HG02623 (cell line): Measurements from ENCODE around the gene SHISA9.

ENCODE experiments used
- ATAC-seq: cut with Tn5 transposase; IDR thresholded peaks from one replicate; pipeline ENCODE4 v1.9.1; 2021; ENCODE audit warnings: moderate library complexity; ENCODE audit not compliant: unreplicated experiment

SHISA9 gene

DNA sequence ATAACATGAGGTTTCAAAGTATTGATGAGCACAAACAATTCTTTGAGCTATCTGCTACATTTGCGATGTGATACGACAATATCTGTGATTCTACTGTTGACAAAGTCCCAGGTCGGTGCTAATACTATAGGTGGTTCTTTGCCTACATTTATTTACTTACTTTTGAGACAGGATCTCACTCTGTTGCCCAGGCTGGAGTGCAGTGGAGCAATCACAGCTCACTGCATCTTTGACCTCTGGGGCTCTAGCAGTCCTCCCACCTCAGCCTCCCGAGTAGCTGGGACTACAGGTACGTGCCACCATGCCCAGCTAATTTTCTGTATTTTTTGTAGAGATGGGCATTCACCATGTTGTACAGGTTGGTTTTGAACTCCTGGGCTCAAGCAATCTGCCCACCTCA is 343.4 kb downstream of the SHISA9 start:
- ATAC-seq: no peak

DNA sequence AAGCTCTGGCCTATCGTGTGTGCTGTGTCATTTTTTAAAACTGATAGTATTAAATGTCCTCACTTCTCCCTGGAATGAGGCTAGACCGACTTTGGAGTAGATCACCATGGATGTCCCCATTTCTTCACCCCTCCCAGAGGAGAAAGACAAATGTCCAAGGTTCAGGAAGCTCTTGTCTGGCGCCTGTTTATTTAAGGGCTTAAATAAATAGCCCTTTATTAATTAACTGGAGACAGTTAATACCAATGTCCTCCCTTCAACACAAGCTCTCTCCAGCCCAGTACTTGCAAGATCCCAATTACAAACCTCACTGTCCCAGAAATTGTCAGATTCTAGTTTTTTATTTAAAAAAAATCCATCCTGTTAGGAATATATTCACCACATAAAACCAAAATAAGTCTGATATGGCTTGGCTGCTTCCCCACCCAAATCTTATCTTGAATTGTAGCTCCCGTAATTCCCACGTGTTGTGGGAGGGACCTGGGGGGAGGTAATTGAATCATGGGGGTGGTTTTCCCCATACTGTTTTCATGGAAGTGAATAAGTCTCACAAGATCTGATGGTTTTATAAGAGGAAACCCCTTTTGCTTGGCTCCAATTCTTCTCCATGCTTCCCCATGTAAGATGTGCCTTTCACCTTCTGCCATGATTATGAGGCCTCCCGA is 344.4 kb downstream of the SHISA9 start:
- ATAC-seq: no peak

DNA sequence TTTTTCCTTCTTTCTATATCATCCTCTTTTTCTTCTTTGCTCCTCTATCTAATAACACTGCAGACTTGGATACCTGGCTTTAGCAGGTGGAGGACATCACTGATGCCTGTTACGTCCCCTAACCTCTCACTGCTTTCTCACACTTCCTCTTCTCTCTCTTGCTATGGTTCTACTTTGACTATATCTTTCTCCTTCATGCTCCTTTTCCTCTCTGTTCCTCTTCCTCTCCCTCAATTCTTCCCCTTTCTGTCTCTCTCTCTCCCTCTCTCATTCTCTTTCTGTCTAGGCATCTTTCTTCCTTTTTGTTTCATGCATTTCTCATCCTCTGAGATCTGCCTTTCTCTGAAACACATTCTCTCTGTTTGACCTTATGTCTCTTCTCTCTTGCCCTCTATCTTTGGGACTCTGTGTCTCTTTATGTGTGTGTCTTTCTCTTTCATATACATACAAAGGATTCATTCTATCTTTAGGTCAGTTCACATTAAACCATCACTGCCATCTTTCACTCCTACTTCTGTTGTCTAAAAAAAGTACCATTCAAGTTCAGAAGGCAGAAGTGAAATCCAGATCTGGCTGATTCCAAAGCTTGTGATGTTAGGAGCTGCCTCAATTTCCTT is 353.7 kb downstream of the SHISA9 start:
- ATAC-seq: no peak

DNA sequence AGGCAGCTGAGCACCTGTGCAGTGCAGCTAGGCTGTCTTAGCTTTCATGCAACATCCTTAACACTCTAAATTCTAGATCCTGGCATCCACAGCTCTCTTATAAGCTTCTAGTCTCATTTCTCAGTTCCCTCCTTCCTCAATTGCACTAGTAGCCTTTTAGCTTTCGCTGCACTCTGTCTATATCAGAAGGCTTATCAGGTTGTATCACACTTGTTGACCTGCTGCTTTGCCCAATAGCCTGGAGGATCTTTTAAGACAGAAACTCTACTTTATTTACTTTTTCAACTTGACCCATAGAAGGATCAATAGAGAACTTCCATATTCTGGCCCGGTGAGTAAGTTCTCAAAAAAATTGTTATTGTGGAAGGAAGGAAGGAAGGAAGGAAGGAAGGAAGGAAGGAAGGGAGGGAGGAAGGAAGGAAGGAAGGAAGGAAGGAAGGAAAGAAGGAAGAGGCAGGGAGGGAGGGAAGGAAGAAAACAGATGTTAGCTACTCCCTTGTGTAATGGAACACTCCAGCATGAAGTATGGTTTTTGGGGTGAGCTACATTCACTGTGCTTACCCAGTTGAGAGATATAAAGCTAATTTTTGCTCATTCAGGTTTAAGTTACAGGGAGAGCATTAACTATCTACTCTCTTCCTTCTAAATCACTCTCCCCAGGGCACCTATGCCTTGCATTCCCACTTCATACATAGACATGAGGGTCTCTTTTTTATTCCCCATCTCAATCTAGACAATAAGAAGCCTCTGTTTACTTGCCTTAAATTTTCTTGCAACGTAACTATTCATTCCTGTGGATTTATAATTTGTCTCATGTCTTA is 361.1 kb downstream of the SHISA9 start:
- no peak for ATAC-seq

DNA sequence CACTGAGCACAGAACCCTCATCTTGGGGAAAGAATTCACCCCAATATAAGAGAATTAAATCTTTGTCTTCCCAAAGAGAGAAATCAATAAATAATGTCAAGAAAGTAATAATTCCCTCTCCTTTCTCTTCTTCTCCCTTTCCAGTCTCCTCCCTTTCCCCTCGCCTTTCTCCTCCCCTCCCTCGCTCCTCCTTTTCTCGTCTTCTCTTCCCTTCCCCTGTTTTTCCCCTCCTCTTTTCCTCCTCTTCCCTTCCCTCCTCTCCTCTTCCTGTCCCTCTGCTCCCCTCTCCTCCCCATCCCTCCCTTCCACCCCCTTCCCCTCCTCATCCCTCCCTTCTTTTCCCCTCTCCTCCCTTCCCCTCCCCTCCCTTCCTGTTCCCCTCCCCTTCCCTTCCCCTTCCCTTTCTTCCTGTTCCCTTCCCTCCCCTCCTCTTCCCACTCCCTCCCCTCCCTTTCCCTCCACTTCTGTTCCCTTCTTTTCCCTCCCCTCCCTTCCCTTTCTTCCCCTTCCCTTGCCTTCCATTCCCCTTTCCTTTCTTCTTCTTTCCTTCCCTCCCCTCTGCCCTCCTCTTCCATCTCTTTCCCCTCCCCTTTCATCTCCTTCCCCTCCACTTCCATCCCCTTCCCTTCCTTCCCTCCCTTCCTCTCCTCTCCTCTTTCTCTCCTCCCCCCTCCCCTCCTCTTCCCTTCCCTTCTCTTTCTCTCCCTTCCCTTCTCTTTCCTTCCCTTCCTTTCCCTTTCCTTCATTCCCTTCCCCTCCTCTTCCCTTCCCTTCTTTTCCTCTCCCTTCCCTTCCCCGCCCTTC is 363.6 kb downstream of the SHISA9 start:
- no peak for ATAC-seq

DNA sequence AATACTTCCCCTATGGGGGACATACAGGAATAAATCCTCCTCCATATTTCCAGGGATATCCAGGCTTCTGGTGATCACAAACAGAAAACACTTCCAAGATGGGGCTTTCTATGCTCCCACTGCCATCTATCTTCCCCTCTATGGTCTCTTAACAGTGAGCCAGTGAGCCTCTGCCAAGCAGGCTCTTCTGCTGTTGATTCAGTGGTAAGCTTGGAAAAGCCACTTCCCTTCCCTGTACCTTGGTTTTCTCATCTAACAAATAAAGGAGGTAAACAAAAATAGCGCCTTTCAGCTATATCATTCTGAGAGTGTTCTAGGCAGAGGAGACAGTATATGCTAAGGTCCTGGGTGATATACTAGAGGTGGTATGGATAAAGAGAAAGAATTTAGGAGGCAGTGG is 368.0 kb downstream of the SHISA9 start:
- ATAC-seq: no peak

DNA sequence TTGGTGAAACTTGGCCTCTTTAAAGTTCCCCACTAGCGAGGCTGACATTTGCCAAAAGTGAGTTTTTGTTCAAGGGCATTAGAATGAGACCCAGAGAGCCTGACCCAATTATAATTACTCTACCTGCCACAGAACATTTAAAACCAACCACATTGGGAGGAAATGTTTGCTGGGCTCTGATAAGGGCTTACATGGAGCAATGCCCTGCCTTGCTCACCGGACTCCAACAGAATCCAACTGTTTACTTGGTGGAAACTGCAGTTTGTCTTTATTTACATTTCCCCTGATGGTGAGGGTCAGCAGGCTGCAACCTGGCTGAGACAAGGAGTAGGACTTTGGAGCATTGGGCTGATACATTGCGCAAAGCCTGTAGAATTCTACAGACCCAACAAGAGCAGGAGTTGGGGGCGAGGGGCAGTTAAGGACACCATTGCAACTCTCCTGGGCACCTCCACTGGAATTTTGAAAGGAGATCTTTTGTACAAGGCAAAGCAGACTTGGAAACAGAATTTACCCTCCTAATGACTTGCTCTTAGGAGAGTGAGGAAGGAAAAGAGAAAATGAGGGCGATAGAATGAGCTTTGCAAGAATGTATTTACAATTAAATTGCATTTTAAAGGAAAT is 368.6 kb downstream of the SHISA9 start:
- ATAC-seq: no peak

DNA sequence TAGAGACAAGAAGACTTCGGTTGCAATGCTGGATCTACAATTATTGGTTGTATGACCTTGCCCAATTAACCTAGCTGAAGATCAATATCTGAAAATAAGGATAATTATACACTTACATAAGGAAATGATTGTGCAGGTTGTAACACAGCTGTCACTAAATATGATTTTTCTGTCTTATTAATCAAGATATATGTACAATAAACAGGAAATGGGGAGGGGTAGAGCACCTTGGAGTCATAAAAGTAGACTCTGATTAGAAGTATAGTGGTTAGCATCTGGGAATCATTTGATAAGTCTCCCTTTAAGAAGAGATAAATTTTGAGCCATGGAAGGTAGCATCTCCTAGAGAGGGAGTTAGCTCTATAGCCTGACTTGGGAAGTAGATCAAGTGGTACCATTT is 369.2 kb downstream of the SHISA9 start:
- ATAC-seq: no peak

DNA sequence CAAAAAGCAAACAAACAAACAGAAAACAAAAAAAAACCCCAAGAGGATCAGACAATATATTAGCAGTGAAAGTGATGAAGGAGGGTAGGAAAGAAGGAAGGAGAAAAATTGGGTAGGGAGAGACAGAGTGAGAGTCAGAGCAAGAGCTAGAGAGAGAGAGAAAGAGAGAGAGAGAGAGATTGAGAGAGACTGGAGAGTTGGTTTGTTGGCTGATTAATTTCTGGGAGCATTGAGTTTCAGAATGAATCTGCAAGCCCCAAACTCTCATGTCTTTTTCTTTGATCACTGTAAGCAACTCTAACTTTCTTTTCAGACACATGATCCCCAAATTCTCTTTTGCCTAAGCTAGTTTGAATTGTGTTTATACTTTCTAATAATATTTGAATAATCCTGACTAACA is 388.1 kb downstream of the SHISA9 start:
- ATAC-seq: no peak
